Endothelial cell (in vitro differentiated cells): ENCODE results near the gene LEMD2. TPM values are rescaled to one million over a fixed set of nuclear protein-coding genes. Genes with fewer than 3 reads are reported as not detected.
"Not testable (repeated sequence)": the region's sequence is repeated elsewhere in the genome, so short reads cannot be mapped to it uniquely, and the experiment has no call there.

Source experiments
- DNase-seq: peaks from one replicate; pipeline ENCODE4 v3.0.0; 2021; ENCODE audit warnings: low spot score
- H3K27ac Mint-ChIP-seq: one replicate; pipeline ENCODE4 v1.8.0; 2021; ENCODE audit warnings: mixed read lengths, inconsistent platforms; ENCODE audit not compliant: unreplicated experiment
- H3K27me3 Mint-ChIP-seq: one replicate; pipeline ENCODE4 v1.8.0; 2021; ENCODE audit warnings: mild to moderate bottlenecking, moderate library complexity, mixed read lengths, inconsistent platforms; ENCODE audit not compliant: unreplicated experiment
- H3K36me3 Mint-ChIP-seq: one replicate; pipeline ENCODE4 v1.8.0; 2021; ENCODE audit warnings: mild to moderate bottlenecking, low read depth, mixed read lengths, inconsistent platforms; ENCODE audit not compliant: unreplicated experiment
- H3K4me1 Mint-ChIP-seq: one replicate; pipeline ENCODE4 v1.8.0; 2021; ENCODE audit warnings: mild to moderate bottlenecking, mixed read lengths, inconsistent platforms; ENCODE audit not compliant: unreplicated experiment
- H3K4me3 Mint-ChIP-seq: one replicate; pipeline ENCODE4 v1.8.0; 2021; ENCODE audit warnings: mild to moderate bottlenecking, mixed read lengths, inconsistent platforms; ENCODE audit not compliant: unreplicated experiment
- H3K9me3 Mint-ChIP-seq: one replicate; pipeline ENCODE4 v1.8.0; 2021; ENCODE audit warnings: mixed read lengths, inconsistent platforms; ENCODE audit not compliant: unreplicated experiment
- total RNA-seq: library from RNA; stranded (reverse); fragmentation: NEBNext Ultra II Directional; extraction: Animal tissue kit (Norgen Biotek cat#: 25700); gene quantifications from one replicate; pipeline ENCODE4 v1.2.1, GENCODE V29; 2021; ENCODE audit not compliant: unreplicated experiment
- TF ChIP-seq, protein P1 (sequence below): fragments of 200-600 bp; sonication (generic); IDR thresholded peaks from one replicate; pipeline ENCODE4 v1.5.0; 2021; ENCODE audit warnings: antibody characterized with exemption; ENCODE audit not compliant: unreplicated experiment

LEMD2 gene
- total RNA-seq, 1 donor from 2014 or later, result 105 TPM

- H3K27ac Mint-ChIP-seq, result no peak overlapping the region
- peaks cover 4% of the 10 kb centered on the region for H3K9me3 Mint-ChIP-seq
- H3K36me3 Mint-ChIP-seq, result peaks cover 8% of the 10 kb centered on the region
Observed at GRCh38 chr6:33833599-33833998, 44.7 kb upstream of the LEMD2 start.

GRCh38 chr6:33832831-33833230, 43.9 kb upstream of the LEMD2 start:
- not testable (repeated sequence) for H3K9me3 Mint-ChIP-seq, H3K27me3 Mint-ChIP-seq, DNase-seq, H3K36me3 Mint-ChIP-seq, H3K27ac Mint-ChIP-seq, H3K4me1 Mint-ChIP-seq, H3K4me3 Mint-ChIP-seq

More at GRCh38 chr6:33833599-33833998, 44.7 kb upstream of the LEMD2 start:
- Mint-ChIP-seq H3K4me1 (no peaks in the 10 kb centered on the region), H3K27me3 (peaks cover 3% of the 10 kb centered on the region), H3K4me3 (no peak overlapping the region)
- DNase-seq, result no peak
- TF ChIP-seq, protein P1, sequence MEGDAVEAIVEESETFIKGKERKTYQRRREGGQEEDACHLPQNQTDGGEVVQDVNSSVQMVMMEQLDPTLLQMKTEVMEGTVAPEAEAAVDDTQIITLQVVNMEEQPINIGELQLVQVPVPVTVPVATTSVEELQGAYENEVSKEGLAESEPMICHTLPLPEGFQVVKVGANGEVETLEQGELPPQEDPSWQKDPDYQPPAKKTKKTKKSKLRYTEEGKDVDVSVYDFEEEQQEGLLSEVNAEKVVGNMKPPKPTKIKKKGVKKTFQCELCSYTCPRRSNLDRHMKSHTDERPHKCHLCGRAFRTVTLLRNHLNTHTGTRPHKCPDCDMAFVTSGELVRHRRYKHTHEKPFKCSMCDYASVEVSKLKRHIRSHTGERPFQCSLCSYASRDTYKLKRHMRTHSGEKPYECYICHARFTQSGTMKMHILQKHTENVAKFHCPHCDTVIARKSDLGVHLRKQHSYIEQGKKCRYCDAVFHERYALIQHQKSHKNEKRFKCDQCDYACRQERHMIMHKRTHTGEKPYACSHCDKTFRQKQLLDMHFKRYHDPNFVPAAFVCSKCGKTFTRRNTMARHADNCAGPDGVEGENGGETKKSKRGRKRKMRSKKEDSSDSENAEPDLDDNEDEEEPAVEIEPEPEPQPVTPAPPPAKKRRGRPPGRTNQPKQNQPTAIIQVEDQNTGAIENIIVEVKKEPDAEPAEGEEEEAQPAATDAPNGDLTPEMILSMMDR, result no peak

DNA sequence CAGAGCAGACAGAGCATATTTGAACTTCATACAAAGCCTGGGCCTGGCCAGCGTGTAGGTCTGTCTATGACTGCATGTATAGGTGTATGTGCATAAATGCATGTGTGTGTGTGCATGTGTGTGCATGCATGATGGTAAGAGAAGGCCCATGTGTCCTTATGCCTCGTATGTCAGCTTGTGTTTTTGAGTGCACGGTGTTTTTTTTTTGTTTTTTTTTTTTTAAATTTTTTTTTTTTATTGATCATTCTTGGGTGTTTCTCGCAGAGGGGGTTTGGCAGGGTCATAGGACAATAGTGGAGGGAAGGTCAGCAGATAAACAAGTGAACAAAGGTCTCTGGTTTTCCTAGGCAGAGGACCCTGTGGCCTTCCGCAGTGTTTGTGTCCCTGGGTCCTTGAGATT, 42.8 kb upstream of the LEMD2 start:
- H3K36me3 Mint-ChIP-seq, H3K4me3 Mint-ChIP-seq: not testable (repeated sequence)

DNA sequence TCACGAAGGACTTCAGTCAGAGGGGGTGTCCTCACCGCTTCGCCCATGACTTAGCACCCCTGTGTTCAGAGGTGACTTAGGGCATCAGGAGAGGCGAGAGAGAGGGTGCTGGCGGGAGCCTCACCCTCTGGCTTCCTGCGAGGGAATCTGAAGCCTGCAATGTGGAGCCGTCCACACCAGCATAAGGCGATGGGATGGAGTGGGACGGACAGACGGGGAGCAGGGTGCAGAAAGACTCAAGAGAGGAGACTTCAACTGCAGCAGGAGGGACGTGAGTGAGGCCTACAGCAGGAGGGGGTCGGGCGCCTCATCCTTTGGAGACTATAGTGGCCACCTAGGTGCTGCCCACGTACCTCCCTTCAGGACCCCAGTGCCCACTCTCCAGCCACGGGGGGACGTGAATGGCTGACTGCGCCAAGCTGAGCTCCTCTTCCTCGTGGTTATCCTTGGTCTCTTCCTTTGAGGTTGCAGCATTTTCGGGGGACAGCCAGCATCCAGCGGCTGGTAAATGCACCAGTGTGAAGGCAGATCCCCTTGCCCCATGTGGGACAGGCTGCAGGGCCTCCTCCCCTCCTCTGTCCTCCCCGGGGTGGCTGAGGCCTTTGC, 41.8 kb upstream of the LEMD2 start:
- H3K4me1 Mint-ChIP-seq, result no peaks in the 10 kb centered on the region
- H3K27ac Mint-ChIP-seq, result no peak overlapping the region
- no peak for DNase-seq
- no peak overlapping the region for H3K4me3 Mint-ChIP-seq
- TF ChIP-seq, protein P1, result no peak
- H3K36me3 Mint-ChIP-seq, result peaks cover 8% of the 10 kb centered on the region
- H3K27me3 Mint-ChIP-seq, result peaks cover 9% of the 10 kb centered on the region
- H3K9me3 Mint-ChIP-seq, result peaks cover 4% of the 10 kb centered on the region

More for the DNA sequence above, 42.8 kb upstream of the LEMD2 start:
- DNase-seq, H3K27me3 Mint-ChIP-seq, H3K27ac Mint-ChIP-seq, H3K9me3 Mint-ChIP-seq, H3K4me1 Mint-ChIP-seq: not testable (repeated sequence)

DNA sequence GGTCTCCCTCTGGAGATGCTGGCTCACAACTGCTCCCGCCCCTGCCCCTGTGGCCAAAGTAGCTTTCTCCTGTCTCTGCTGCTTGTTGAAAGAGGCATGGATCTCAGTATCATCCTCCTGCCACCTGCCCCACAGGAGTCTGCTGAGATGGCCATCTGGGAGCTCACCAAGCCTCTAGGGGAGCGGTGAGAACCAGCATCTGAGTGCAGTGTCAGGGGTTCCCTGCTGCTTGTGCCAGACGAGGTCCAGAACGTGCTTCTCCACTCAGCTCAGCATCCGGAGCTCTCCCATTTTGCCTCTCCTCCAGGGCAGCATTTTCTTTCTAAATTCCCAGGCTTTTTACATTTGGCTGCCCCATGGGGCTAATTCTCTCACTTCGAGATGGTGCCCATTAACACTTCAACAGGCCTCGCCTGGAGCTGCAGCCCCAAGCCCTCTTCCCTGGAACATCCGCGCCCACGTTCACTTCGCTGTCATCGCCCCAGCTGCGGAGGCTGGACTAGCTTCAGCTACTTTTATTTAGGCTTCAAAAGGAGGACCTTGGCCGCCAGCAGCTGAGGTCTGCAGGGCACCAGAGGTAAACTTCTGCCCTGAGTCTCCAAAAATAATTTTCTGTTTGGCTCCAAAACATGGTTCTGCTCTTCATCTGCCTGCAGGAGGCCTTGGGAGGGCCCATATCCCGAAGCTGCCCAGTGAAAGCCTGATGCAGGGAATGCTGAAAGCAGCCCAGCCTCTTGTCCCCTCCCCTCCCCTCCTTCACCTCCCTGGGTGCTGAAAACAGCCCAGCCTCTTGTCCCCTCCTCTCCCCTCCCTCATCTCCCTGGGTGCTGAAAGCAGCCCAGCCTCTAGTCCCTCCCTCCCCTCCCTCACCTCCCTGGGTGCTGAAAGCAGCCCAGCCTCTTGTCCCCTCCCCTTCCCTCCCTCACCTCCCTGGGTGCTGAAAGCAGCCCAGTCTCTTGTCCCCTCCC, 40.1 kb upstream of the LEMD2 start:
- Mint-ChIP-seq H3K4me3 (no peak overlapping the region), H3K27ac (no peak overlapping the region), H3K36me3 (peaks cover 8% of the 10 kb centered on the region), H3K9me3 (peaks cover 4% of the 10 kb centered on the region), H3K4me1 (peaks cover 7% of the 10 kb centered on the region), H3K27me3 (peaks cover 9% of the 10 kb centered on the region)
- no peak for DNase-seq
- TF ChIP-seq, protein P1, result no peak

DNA sequence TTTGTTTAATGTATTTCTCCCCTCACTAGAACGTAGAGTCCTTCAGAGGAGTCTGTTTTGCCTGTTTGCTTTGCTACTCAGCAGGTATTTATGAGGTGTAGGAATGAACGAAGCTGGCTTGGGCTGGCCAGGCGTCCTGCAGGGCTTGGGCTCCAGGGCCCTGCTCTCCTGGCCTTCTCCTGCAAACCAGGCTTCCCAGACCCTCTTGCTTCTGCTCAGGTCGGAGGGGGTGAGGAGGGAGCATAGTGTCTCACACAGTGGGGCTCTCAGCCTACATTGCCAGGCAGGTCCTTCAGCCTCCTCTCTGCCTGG, 39.5 kb upstream of the LEMD2 start:
- Mint-ChIP-seq H3K27ac (no peak overlapping the region), H3K4me1 (peaks cover 7% of the 10 kb centered on the region), H3K36me3 (peaks cover 2% of the 10 kb centered on the region), H3K4me3 (no peak overlapping the region), H3K27me3 (peaks cover 8% of the 10 kb centered on the region), H3K9me3 (no peaks in the 10 kb centered on the region)
- TF ChIP-seq, protein P1, result no peak
- no peak for DNase-seq
